HG03045 (cell line): ENCODE results near the gene CGNL1.

Experiments used
- ATAC-seq: cut with Tn5 transposase; IDR thresholded peaks from one replicate; pipeline ENCODE4 v1.9.1; 2021; ENCODE audit warnings: mild to moderate bottlenecking, moderate library complexity; ENCODE audit not compliant: unreplicated experiment

CGNL1 gene

GRCh38 chr15:57561041-57561711 is 184.9 kb downstream of the CGNL1 start:
- peak; percentile 86 for ATAC-seq

DNA sequence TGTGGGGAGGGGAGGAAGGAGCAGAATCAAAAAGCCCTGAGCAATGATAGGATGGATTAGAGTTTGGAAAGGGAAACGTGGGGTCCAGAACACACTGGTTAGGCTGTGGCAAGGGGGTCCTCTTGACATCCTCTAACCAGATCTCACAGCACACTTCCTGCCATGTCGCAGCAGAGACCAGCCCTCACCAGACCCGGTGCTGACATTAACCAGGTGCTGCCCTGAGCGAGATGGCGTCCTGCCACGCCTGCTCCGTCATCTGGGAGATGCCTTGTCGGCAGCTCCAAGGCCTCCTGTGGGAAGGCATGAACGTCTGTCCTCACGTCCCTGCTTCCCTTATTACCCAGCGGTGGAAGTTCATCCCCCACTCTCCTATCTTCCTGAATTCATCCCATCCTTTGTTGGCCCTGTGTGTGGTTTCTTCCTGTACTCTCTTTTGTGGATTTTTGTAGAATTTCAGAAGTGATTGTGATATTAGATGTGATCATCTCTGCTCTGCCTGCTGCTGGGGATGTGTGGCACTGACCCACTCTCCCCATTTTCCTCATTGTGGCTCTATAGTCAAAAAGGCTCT is 186.0 kb downstream of the CGNL1 start:
- ATAC-seq, result no peak

DNA sequence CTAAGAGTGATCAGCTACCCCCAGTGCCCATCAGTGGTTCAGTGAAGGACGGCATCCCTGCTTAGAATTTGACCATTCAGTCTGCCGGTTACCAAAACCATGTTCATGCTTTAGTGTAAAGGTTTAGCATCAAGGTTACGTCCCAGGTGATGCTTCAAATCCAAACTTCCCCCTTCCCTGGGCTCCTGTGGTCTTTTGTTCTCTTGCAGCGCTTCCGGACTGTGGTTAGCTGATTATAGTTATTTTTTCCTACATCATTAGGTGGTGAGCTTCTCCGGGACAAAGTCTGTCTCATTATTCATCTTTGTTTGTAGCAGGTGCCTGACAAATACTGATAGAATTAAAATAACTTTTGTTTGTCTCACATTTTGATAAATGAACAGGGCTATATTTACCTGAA is 187.1 kb downstream of the CGNL1 start:
- ATAC-seq, result no peak

GRCh38 chr15:57565311-57565710 is 189.0 kb downstream of the CGNL1 start:
- ATAC-seq, result no peak

DNA sequence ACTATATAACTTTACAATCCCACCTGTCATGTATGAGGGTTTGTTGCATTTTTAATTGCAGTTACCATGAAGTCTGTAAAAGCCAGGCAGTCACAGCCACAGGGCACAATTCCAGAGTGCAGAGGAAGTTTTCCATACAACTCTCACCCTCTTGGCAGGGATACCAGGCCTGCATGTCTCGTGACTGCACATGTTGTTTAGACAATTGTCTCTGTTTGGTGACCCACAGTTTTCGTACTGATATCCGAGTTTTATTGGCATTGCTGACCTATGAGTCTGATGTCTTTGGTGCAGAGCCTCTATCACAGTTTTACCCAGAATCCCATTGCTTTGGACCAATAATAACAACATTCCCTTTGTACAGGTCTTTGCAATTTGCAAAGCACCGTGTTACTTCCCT is 190.5 kb downstream of the CGNL1 start:
- ATAC-seq, result no peak

GRCh38 chr15:57567891-57568290 is 191.6 kb downstream of the CGNL1 start:
- ATAC-seq, result no peak

DNA sequence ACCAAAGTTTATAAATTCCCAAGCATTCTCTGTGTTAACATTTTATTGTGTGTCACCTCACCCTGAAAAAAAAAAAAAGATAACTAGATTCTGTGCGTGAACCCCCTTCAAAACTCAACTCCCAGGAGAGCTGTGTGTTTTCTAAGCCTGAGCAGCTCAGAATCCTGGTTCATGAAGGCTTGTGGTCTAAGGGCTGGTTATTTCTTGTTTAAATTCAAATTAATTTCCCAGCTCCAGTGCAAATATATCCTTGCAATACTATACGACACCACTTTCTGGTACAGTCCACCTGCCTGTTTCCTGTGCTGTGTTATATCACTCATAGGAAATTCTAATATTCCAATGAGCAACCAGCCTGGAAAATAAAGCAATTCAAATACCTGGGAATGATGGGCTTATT is 192.0 kb downstream of the CGNL1 start:
- no peak for ATAC-seq

GRCh38 chr15:57570340-57570739 is 194.0 kb downstream of the CGNL1 start:
- no peak for ATAC-seq

DNA sequence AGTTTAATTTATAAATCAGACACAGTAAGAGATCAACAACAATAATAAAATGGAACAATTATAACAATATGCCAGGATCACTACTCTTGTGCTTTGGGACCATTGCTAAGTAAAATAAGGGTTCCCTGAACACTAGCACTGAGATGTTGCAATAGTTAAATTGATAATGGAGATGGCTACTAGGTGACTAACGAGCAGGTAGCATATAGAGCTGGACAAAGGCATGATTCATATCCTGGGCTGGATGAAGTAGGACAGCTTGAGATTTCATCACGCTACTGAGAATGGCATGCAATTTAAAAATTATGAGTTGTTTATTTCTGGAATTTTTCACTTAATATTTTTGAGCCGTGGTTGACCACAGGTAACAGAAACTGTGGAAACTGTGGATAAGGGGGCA is 194.7 kb downstream of the CGNL1 start:
- no peak for ATAC-seq

GRCh38 chr15:57571725-57572124 is 195.4 kb downstream of the CGNL1 start:
- no peak for ATAC-seq

GRCh38 chr15:57572468-57572867 is 196.2 kb downstream of the CGNL1 start:
- ATAC-seq, result no peak

- no peak for ATAC-seq
These were observed 196.8 kb downstream of the CGNL1 start for GRCh38 chr15:57573151-57573550.

DNA sequence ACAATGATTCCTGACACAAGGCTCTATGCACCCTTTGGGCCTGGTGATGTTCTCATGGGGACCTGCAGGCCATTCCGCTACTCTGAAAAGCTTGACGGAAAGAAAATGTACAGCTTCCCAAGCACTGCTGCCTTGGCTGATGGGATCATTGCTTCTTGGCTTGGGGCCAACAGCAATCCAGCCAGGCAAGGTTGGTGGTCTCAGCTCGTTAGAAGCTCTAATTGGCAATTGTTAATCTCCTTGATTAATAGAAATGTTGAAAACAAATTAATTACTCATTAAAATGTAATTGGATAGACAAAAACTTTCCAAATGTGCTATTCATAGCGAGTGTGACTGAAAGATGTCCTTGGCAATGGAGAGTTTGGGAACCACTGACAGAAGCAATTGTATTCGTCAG is 199.1 kb downstream of the CGNL1 start:
- no peak for ATAC-seq

GRCh38 chr15:57578288-57578900 is 202.1 kb downstream of the CGNL1 start:
- no peak for ATAC-seq

GRCh38 chr15:57580428-57580827 is 204.1 kb downstream of the CGNL1 start:
- ATAC-seq, result no peak

GRCh38 chr15:57580866-57581265 is 204.6 kb downstream of the CGNL1 start:
- no peak for ATAC-seq

GRCh38 chr15:57582090-57582489 is 205.8 kb downstream of the CGNL1 start:
- ATAC-seq, result no peak

- ATAC-seq, result no peak
These were observed 207.0 kb downstream of the CGNL1 start for GRCh38 chr15:57583282-57583681.

DNA sequence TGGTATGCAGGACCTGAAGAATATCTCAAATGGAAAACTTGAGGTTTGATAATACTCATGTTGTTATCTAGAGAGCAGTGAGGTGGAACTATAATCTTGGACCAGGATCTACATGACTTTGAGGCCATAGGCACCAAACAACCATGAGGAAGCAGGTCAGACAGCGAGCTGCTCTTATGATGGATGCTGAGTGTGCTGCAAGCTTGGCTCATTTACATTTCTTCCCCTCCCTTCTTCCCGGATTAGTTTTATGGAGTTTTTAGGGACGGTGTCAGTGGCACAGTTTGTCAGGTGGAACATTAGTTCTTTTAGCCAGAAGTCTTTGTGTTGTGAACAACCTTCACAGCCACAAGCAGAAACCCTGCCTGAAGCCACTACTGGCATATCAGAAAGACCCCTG is 207.4 kb downstream of the CGNL1 start:
- no peak for ATAC-seq

- no peak for ATAC-seq
These were observed 210.5 kb downstream of the CGNL1 start for GRCh38 chr15:57586661-57587424.

- ATAC-seq, result no peak
These were observed 213.0 kb downstream of the CGNL1 start for GRCh38 chr15:57589281-57589680.

- no peak for ATAC-seq
These were observed 213.4 kb downstream of the CGNL1 start for GRCh38 chr15:57589754-57590153.
